ENCODE measurements around the gene EFEMP2.

GRCh38 chr11:65817312-65817834, 55.2 kb downstream of the EFEMP2 start:
- TF ChIP-seq YY1 (IDR thresholded peaks at IDR 0.05; ENCODE audit: insufficient read depth, insufficient read length) (no peak), ZNF274 (IDR thresholded peaks at IDR 0.05; ENCODE audit: low read depth, low read length) (no peak)
